ENCODE measurements around the gene TNRC6B.
"Not testable (repeated sequence)": the region's sequence is repeated elsewhere in the genome, so short reads cannot be mapped to it uniquely, and the experiment has no call there.

DNA sequence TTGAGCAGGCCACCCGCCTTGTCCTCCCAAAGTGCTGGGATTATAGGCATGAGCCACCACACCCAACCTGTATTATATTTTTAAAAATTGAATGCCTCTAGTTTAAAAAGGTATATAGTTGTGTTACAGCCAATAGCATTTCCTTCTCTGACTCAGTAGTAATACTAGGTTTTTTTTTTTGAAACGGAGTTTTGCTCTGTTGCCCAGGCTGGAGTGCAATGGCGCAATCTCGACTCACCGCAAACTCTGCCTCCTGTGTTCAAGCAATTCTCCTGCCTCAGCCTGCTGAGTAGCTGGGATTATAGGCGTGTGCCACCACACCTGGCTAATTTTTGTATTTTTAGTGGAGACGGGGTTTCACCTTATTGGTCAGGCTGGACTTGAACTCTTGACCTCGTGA is 45.3 kb downstream of the TNRC6B start:
- not testable (repeated sequence) for TF ChIP-seq EZH2 (IDR thresholded peaks at IDR 0.05; ENCODE audit: borderline replicate concordance, low read length)
- TF ChIP-seq, protein P1, sequence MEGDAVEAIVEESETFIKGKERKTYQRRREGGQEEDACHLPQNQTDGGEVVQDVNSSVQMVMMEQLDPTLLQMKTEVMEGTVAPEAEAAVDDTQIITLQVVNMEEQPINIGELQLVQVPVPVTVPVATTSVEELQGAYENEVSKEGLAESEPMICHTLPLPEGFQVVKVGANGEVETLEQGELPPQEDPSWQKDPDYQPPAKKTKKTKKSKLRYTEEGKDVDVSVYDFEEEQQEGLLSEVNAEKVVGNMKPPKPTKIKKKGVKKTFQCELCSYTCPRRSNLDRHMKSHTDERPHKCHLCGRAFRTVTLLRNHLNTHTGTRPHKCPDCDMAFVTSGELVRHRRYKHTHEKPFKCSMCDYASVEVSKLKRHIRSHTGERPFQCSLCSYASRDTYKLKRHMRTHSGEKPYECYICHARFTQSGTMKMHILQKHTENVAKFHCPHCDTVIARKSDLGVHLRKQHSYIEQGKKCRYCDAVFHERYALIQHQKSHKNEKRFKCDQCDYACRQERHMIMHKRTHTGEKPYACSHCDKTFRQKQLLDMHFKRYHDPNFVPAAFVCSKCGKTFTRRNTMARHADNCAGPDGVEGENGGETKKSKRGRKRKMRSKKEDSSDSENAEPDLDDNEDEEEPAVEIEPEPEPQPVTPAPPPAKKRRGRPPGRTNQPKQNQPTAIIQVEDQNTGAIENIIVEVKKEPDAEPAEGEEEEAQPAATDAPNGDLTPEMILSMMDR (IDR thresholded peaks at IDR 0.05; ENCODE audit: low read length), result not testable (repeated sequence)

Data from OCI-LY1 (cell line).